Measurements from ENCODE around the gene ZMYM2. TPM values are rescaled to one million over a fixed set of nuclear protein-coding genes. Genes with fewer than 3 reads are reported as not detected.

Gene ZMYM2
- total and polyA plus RNA-seq, 2 of the 13 experiments (the other 11 are each of a cell fraction or from before 2014, with no cell fraction given) = 22.4 to 40.8 TPM

DNA sequence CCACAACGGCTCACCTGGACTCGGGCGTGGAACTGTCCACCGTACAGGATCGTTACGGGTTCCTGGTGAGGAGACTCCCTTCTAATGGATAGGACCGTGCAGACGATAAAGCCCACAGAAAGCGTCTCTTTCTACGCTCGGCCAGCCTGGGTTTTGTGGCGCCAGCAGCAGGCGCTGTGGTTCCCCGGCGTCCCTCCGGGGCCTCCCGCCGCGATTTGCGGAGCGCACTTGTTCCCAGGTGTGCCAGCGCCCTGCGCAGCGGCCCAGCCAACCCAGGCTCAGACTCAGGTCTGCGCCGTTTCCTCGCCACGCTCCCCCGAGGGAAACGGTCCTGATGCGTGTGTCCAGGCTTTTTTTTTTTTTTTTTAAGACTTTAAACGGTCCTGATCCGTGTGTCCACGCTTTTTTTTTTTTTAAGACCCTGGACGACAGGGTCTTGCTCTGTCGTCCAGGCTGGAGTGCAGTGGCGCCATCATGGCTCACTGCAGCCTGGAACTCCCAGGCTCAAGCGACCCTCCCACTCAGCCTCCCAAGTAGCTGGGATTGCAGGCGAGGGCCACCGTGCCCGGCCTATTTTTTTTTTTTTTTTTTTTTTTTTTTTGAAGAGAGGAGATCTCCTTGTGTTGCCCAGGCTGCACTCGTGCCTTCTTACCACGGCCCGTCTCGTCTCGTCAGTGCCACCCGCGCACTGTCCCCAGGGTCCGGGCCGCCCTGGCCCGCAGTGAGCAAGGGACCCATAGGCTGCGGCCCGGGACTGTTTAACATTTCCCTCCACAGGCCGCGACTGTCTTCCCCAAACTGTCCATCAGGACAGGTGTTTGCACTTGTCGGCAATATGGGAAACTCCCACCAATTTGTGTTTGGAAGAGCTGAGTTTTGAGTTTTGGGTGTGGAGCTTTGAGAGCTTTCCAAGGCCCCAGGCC lies 178.5 kb downstream of the ZMYM2 start (continued):
- peak; percentile 54; the same call in 1 of the 2 replicates for TF ChIP-seq ZFY (CRISPR knock-in tag; IDR thresholded peaks at IDR 0.05)
- TF ChIP-seq HNRNPUL1 (IDR thresholded peaks at IDR 0.05; ENCODE audit: low read depth, low read length) = no peak
- TF ChIP-seq ZNF143 (CRISPR knock-in tag; IDR thresholded peaks at IDR 0.05) = 0 out of 2 replicates have a peak, but pooled peaks have one; percentile 36
- peak; percentile 21; the same call in 1 of the 2 replicates for TF ChIP-seq HDAC1 (CRISPR knock-in tag; IDR thresholded peaks at IDR 0.05)
- no peak for TF ChIP-seq CERS6 (CRISPR knock-in tag; IDR thresholded peaks at IDR 0.05)
- peak; percentile 57; the same call in 1 of the 2 replicates for TF ChIP-seq KMT2A (CRISPR knock-in tag; IDR thresholded peaks at IDR 0.05)
- TF ChIP-seq DPF2 (CRISPR knock-in tag; IDR thresholded peaks at IDR 0.05; ENCODE audit: borderline replicate concordance, low read depth) = no peak
- peak; percentile 62 for TF ChIP-seq HOXA3 (CRISPR knock-in tag; IDR thresholded peaks at IDR 0.05)
- 0 out of 2 replicates have a peak, but pooled peaks have one; percentile 24 for TF ChIP-seq ZZZ3 (CRISPR knock-in tag; IDR thresholded peaks at IDR 0.05; ENCODE audit: borderline replicate concordance)
- 0 out of 2 replicates have a peak, but pooled peaks have one; percentile 22 for TF ChIP-seq HDAC2 (CRISPR knock-in tag; IDR thresholded peaks at IDR 0.05)
- 0 out of 2 replicates have a peak, but pooled peaks have one; percentile 29 for TF ChIP-seq ZNF619 (CRISPR knock-in tag; IDR thresholded peaks at IDR 0.05)
- peak; percentile 36 for TF ChIP-seq SRSF1 (optimal IDR thresholded peaks at IDR 0.05; ENCODE audit: low read depth, low read length)
- TF ChIP-seq, protein P1, sequence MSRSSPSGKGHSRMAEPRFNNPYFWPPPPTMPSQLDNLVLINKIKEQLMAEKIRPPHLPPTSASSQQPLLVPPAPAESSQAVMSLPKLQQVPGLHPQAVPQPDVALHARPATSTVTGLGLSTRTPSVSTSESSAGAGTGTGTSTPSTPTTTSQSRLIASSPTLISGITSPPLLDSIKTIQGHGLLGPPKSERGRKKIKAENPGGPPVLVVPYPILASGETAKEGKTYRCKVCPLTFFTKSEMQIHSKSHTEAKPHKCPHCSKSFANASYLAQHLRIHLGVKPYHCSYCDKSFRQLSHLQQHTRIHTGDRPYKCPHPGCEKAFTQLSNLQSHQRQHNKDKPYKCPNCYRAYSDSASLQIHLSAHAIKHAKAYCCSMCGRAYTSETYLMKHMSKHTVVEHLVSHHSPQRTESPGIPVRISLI (CRISPR knock-in tag; IDR thresholded peaks at IDR 0.05; ENCODE audit: borderline replicate concordance) = peak; percentile 63; the same call in 1 of the 2 replicates
- TF ChIP-seq ZNF749 (CRISPR knock-in tag; IDR thresholded peaks at IDR 0.05; ENCODE audit: borderline replicate concordance) = no peak
- TF ChIP-seq ISL2 (CRISPR knock-in tag; IDR thresholded peaks at IDR 0.05) = 0 out of 2 replicates have a peak, but pooled peaks have one; percentile 7
- peak; percentile 51 for TF ChIP-seq POGZ (CRISPR knock-in tag; IDR thresholded peaks at IDR 0.05)
- peak; percentile 55; the same call in 1 of the 2 replicates for TF ChIP-seq ZNF556 (CRISPR knock-in tag; IDR thresholded peaks at IDR 0.05; ENCODE audit: borderline replicate concordance)
- TF ChIP-seq XRCC5 (optimal IDR thresholded peaks at IDR 0.05; ENCODE audit: low read length) = peak; percentile 90
- TF ChIP-seq ZSCAN31 (CRISPR knock-in tag; IDR thresholded peaks at IDR 0.05; ENCODE audit: low read depth) = no peak
- 0 out of 2 replicates have a peak, but pooled peaks have one; percentile 44 for TF ChIP-seq ZSCAN29 (CRISPR knock-in tag; conservative IDR thresholded peaks at IDR 0.05)
- TF ChIP-seq KDM5B (CRISPR knock-in tag; IDR thresholded peaks at IDR 0.05; ENCODE audit: borderline replicate concordance) = peak; percentile 42; the same call in 1 of the 2 replicates
- TF ChIP-seq, protein P2, sequence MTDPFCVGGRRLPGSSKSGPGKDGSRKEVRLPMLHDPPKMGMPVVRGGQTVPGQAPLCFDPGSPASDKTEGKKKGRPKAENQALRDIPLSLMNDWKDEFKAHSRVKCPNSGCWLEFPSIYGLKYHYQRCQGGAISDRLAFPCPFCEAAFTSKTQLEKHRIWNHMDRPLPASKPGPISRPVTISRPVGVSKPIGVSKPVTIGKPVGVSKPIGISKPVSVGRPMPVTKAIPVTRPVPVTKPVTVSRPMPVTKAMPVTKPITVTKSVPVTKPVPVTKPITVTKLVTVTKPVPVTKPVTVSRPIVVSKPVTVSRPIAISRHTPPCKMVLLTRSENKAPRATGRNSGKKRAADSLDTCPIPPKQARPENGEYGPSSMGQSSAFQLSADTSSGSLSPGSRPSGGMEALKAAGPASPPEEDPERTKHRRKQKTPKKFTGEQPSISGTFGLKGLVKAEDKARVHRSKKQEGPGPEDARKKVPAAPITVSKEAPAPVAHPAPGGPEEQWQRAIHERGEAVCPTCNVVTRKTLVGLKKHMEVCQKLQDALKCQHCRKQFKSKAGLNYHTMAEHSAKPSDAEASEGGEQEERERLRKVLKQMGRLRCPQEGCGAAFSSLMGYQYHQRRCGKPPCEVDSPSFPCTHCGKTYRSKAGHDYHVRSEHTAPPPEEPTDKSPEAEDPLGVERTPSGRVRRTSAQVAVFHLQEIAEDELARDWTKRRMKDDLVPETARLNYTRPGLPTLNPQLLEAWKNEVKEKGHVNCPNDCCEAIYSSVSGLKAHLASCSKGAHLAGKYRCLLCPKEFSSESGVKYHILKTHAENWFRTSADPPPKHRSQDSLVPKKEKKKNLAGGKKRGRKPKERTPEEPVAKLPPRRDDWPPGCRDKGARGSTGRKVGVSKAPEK (CRISPR knock-in tag; IDR thresholded peaks at IDR 0.05; ENCODE audit: borderline replicate concordance) = 0 out of 2 replicates have a peak, but pooled peaks have one; percentile 81
- TF ChIP-seq ZNF777 (CRISPR knock-in tag; IDR thresholded peaks at IDR 0.05) = peak; percentile 77
- TF ChIP-seq FOXO1 (CRISPR knock-in tag; IDR thresholded peaks at IDR 0.05) = peak; percentile 30; the same call in 1 of the 2 replicates
